ENCODE data around the gene FAM117B.

FAM117B gene

GRCh38 chr2:202682274-202682673, 47.5 kb downstream of the FAM117B start:
- Histone ChIP-seq H3K27ac (ENCODE audit: low read length) (no peak overlapping the region), H3K4me1 (ENCODE audit: control insufficient read depth, low read depth, low read length) (no peaks in the 10 kb centered on the region), H3K4me3 (ENCODE audit: low read length) (no peak overlapping the region), H3K9me3 (ENCODE audit: control insufficient read depth, low read depth, low read length) (no peaks in the 10 kb centered on the region), H3K36me3 (ENCODE audit: control insufficient read depth, low read depth, low read length) (no peaks in the 10 kb centered on the region), H3K27me3 (ENCODE audit: control insufficient read depth, insufficient read depth, low read length) (no peaks in the 10 kb centered on the region), H3K9ac (ENCODE audit: low read length) (no peak overlapping the region)

DNA sequence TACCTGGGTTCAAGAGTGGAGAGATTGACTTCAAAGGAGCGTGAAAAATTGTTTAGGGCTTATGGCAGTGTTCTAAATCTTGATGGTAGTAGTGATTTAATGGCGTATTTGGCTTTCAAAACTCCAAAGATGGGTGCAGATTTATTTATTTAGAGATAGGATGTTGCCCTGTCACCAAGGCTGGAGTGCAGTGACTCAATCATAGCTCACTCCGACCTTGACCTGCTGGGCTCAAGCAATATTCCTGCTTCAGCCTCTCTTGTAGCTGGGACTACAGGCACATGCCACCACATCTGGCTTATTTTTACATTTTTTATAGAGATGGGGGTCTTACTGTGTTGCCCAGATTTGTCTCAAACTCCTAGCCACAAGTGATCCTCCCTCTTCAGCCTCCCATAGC, 52.5 kb downstream of the FAM117B start:
- no peak overlapping the region for H3K27ac ChIP-seq (ENCODE audit: low read length)
- H3K4me1 ChIP-seq (ENCODE audit: control insufficient read depth, low read depth, low read length): no peaks in the 10 kb centered on the region
- H3K9me3 ChIP-seq (ENCODE audit: control insufficient read depth, low read depth, low read length): no peaks in the 10 kb centered on the region
- H3K9ac ChIP-seq (ENCODE audit: low read length): no peak overlapping the region
- no peak overlapping the region for H3K4me3 ChIP-seq (ENCODE audit: low read length)
- H3K27me3 ChIP-seq (ENCODE audit: control insufficient read depth, insufficient read depth, low read length): no peaks in the 10 kb centered on the region
- H3K36me3 ChIP-seq (ENCODE audit: control insufficient read depth, low read depth, low read length): no peaks in the 10 kb centered on the region

DNA sequence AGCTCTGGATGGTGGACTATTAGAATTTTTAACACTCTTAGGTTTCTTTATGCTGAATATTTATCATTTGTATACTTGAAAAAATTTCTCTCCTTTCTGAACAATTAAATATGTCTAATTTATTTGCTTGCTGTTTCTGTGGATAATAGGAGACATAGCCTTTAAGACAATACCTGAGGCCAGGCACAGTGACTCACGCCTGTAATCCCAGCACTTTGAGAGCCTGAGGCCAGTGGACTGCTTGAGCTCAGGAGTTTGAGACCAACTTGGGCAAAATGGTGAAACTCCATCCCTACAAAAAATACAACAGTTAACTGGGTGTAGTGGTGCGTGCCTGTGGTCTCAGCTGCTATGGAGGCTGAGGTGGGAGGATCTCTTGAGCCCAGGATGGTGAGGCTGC, 54.7 kb downstream of the FAM117B start:
- no peaks in the 10 kb centered on the region for H3K4me1 ChIP-seq (ENCODE audit: control insufficient read depth, low read depth, low read length)
- no peaks in the 10 kb centered on the region for H3K9me3 ChIP-seq (ENCODE audit: control insufficient read depth, low read depth, low read length)
- no peaks in the 10 kb centered on the region for H3K27me3 ChIP-seq (ENCODE audit: control insufficient read depth, insufficient read depth, low read length)
- H3K27ac ChIP-seq (ENCODE audit: low read length): no peak overlapping the region
- H3K36me3 ChIP-seq (ENCODE audit: control insufficient read depth, low read depth, low read length): no peaks in the 10 kb centered on the region
- H3K4me3 ChIP-seq (ENCODE audit: low read length): no peak overlapping the region
- H3K9ac ChIP-seq (ENCODE audit: low read length): no peak overlapping the region

GRCh38 chr2:202689898-202690297, 55.1 kb downstream of the FAM117B start:
- H3K27ac ChIP-seq (ENCODE audit: low read length): no peak overlapping the region
- H3K4me1 ChIP-seq (ENCODE audit: control insufficient read depth, low read depth, low read length): no peaks in the 10 kb centered on the region
- H3K36me3 ChIP-seq (ENCODE audit: control insufficient read depth, low read depth, low read length): no peaks in the 10 kb centered on the region
- H3K27me3 ChIP-seq (ENCODE audit: control insufficient read depth, insufficient read depth, low read length): no peaks in the 10 kb centered on the region
- no peak overlapping the region for H3K9ac ChIP-seq (ENCODE audit: low read length)
- H3K4me3 ChIP-seq (ENCODE audit: low read length): no peak overlapping the region
- no peaks in the 10 kb centered on the region for H3K9me3 ChIP-seq (ENCODE audit: control insufficient read depth, low read depth, low read length)

DNA sequence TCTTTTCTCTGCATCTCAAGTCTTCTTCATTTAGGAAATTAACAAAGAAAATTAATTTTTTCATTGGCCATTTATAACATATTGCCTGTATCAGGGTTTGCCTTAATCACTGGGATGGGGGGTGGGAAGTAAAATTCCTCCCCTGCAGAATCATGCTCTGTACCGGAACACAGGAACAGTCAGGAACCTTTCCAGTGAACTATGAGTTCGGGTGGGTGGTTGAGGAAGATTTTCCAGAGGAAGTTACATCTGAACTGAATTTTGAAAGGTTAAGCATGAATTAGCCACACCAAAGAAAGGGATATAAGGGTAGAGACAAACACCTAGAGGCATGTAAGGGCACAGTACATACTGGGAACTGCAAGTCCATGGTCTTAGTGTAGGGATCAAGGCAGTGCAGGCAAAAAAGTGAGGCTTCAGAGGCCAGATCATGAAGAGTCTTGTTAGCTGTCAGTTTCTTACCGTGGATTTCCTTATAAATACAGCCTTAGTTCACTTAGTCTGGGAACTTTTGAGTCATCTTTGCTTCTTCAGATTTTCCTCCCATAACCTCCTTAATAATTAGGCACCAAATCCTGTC, 55.6 kb downstream of the FAM117B start:
- Histone ChIP-seq H3K4me1 (ENCODE audit: control insufficient read depth, low read depth, low read length) (no peaks in the 10 kb centered on the region), H3K36me3 (ENCODE audit: control insufficient read depth, low read depth, low read length) (no peaks in the 10 kb centered on the region), H3K27me3 (ENCODE audit: control insufficient read depth, insufficient read depth, low read length) (no peaks in the 10 kb centered on the region), H3K9ac (ENCODE audit: low read length) (no peak overlapping the region), H3K4me3 (ENCODE audit: low read length) (no peak overlapping the region), H3K27ac (ENCODE audit: low read length) (no peak overlapping the region), H3K9me3 (ENCODE audit: control insufficient read depth, low read depth, low read length) (no peaks in the 10 kb centered on the region)

DNA sequence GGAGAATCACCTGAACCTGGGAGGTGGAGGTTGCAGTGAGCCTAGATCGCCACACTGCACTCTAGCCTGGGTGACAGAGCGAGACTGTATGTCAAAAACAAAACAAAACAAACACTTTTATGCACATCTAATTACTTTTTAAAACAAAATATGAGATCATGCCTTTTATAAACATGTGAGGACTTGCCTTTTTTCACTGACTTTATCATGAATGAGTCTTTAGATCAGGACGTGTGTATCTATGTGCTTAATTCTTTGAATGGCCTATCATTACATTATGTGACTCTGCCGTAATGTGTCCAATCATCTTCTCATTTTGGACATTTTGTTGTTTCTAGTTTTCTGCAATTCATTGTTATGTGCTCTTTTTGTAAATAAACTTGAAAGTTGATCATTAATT, 58.7 kb downstream of the FAM117B start:
- Histone ChIP-seq H3K27ac (ENCODE audit: low read length) (no peak overlapping the region), H3K9me3 (ENCODE audit: control insufficient read depth, low read depth, low read length) (no peaks in the 10 kb centered on the region), H3K9ac (ENCODE audit: low read length) (no peak overlapping the region), H3K4me1 (ENCODE audit: control insufficient read depth, low read depth, low read length) (no peaks in the 10 kb centered on the region), H3K36me3 (ENCODE audit: control insufficient read depth, low read depth, low read length) (peaks cover 4% of the 10 kb centered on the region), H3K4me3 (ENCODE audit: low read length) (no peak overlapping the region), H3K27me3 (ENCODE audit: control insufficient read depth, insufficient read depth, low read length) (no peaks in the 10 kb centered on the region)

- no peaks in the 10 kb centered on the region for H3K27me3 ChIP-seq (ENCODE audit: control insufficient read depth, insufficient read depth, low read length)
- no peaks in the 10 kb centered on the region for H3K9me3 ChIP-seq (ENCODE audit: control insufficient read depth, low read depth, low read length)
- H3K4me3 ChIP-seq (ENCODE audit: low read length): no peak overlapping the region
- H3K4me1 ChIP-seq (ENCODE audit: control insufficient read depth, low read depth, low read length): no peaks in the 10 kb centered on the region
- H3K27ac ChIP-seq (ENCODE audit: low read length): no peak overlapping the region
- H3K36me3 ChIP-seq (ENCODE audit: control insufficient read depth, low read depth, low read length): peaks cover 4% of the 10 kb centered on the region
- H3K9ac ChIP-seq (ENCODE audit: low read length): no peak overlapping the region
Observed at GRCh38 chr2:202695166-202695565, 60.4 kb downstream of the FAM117B start.

DNA sequence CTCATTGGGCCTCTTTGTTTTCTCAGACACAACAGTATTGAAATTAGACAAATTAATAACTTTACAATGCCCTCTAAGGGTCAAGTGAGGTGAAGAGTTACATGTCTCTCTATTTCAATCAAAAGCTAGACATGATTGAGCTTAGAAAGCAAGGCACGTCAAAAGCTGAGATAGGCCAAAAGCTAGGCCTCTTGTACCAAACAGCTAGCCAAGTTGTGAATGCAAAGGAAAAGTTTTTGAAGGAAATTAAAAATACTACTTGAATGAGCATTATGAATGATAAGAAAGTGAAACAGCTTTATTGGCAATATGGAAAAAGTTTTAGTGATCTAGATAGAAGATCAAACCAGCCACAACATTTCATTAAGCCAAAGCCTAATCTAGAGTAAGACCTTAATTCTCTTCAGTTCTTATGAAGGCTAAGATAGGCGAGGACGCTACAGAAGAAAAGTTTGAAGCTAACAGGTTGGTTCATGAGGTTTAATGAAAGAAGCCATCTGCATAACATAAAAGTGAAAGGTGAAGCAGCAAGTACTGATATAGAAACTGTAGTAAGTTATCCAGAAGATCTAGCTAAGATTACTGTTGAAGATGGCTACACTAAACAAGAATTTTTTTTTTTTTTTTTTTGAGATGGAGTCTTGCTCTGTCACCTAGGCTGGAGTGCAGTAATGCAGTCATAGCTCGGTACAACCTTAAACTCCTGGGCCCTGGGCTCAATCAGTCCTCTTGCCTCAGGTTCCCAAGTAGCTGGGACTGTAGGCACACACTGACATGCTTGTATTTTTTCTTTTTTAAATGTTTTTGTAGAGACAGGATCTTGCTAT, 65.5 kb downstream of the FAM117B start:
- Histone ChIP-seq H3K4me1 (ENCODE audit: control insufficient read depth, low read depth, low read length) (no peaks in the 10 kb centered on the region), H3K4me3 (ENCODE audit: low read length) (no peak overlapping the region), H3K36me3 (ENCODE audit: control insufficient read depth, low read depth, low read length) (peaks cover 4% of the 10 kb centered on the region), H3K27me3 (ENCODE audit: control insufficient read depth, insufficient read depth, low read length) (no peaks in the 10 kb centered on the region), H3K27ac (ENCODE audit: low read length) (no peak overlapping the region), H3K9ac (ENCODE audit: low read length) (no peak overlapping the region), H3K9me3 (ENCODE audit: control insufficient read depth, low read depth, low read length) (no peaks in the 10 kb centered on the region)

DNA sequence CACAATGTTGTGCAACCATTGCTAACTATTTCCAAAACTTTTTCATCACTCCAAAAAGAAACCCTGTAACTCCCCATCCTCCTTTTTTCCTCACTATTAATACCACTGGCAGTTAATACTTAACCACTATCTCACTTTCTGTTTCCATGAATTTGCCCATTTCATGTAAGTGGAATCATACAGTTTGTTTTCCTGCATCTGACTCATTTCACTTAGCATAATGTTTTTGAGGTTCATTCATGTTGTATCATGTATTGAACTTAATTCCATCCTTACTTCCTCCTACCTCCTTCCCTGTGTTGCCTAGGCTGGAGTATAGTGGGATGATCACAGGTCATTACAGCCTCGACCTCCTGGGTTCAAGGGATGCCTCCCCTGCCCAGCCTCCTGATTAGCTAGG, 68.3 kb downstream of the FAM117B start:
- Histone ChIP-seq H3K36me3 (ENCODE audit: control insufficient read depth, low read depth, low read length) (no peaks in the 10 kb centered on the region), H3K9me3 (ENCODE audit: control insufficient read depth, low read depth, low read length) (no peaks in the 10 kb centered on the region), H3K4me1 (ENCODE audit: control insufficient read depth, low read depth, low read length) (no peaks in the 10 kb centered on the region), H3K27me3 (ENCODE audit: control insufficient read depth, insufficient read depth, low read length) (no peaks in the 10 kb centered on the region), H3K4me3 (ENCODE audit: low read length) (no peak overlapping the region), H3K9ac (ENCODE audit: low read length) (no peak overlapping the region), H3K27ac (ENCODE audit: low read length) (no peak overlapping the region)

DNA sequence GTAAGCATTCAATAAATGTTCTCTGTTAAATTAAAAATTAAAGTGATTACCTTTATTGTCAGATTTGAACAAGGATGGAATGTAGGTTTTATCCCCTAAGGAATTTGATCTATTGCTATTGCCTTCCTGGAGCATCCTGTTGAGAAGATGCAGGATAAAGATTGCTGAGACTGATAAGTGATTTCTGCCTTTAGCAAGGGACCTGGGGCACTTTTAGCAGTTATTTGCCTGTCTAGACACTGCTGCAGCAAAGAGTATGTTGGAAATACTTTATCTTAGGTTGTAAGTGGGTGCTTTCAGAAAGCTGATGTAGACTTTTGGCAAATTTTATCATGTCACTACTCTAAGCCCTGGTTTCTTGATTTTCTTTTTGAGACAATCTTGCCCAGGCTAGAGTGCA, 69.5 kb downstream of the FAM117B start:
- Histone ChIP-seq H3K36me3 (ENCODE audit: control insufficient read depth, low read depth, low read length) (no peaks in the 10 kb centered on the region), H3K27me3 (ENCODE audit: control insufficient read depth, insufficient read depth, low read length) (no peaks in the 10 kb centered on the region), H3K9ac (ENCODE audit: low read length) (no peak overlapping the region), H3K27ac (ENCODE audit: low read length) (no peak overlapping the region), H3K4me1 (ENCODE audit: control insufficient read depth, low read depth, low read length) (no peaks in the 10 kb centered on the region), H3K4me3 (ENCODE audit: low read length) (no peak overlapping the region), H3K9me3 (ENCODE audit: control insufficient read depth, low read depth, low read length) (no peaks in the 10 kb centered on the region)

DNA sequence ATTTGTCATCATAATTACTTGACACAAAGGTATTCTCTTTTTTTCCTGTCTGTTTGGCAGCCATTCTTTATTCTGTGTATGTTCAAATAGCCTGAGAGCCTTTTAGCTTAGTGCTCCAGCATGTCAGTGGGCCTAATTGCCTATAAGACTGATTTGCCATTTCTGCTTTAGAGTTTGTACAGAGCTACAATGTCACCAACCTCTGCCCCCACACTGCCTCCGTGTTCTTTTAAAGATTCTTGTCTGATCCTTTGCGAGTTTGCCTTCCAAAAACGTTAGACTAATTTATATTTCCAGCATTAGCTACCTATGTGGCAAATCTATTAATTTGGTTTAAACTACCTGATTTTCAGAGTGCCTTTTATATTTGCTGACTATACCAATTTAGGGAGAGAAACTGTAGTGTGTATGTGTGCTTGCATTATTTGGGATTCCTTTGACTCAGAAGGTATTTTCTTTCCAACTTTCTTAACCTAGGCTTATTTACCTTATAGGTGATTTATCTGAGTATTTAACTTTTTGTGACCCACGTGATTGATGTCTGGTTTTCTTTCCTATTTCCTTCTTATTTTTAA, 70.8 kb downstream of the FAM117B start:
- no peaks in the 10 kb centered on the region for H3K4me1 ChIP-seq (ENCODE audit: control insufficient read depth, low read depth, low read length)
- no peak overlapping the region for H3K27ac ChIP-seq (ENCODE audit: low read length)
- no peaks in the 10 kb centered on the region for H3K36me3 ChIP-seq (ENCODE audit: control insufficient read depth, low read depth, low read length)
- no peaks in the 10 kb centered on the region for H3K27me3 ChIP-seq (ENCODE audit: control insufficient read depth, insufficient read depth, low read length)
- H3K4me3 ChIP-seq (ENCODE audit: low read length): no peak overlapping the region
- no peak overlapping the region for H3K9ac ChIP-seq (ENCODE audit: low read length)
- no peaks in the 10 kb centered on the region for H3K9me3 ChIP-seq (ENCODE audit: control insufficient read depth, low read depth, low read length)
